H7 (cell line): Measurements from ENCODE around the gene KLHL30. TPM values are rescaled to one million over a fixed set of nuclear protein-coding genes. Genes with fewer than 3 reads are reported as not detected.
A peak's percentile ranks its signal among the peaks of the same experiment; 100 is the strongest.

Source experiments
- DNase-seq: peaks from one replicate; pipeline ENCODE4 v3.0.0; 2012
- H3K27me3 ChIP-seq: 2 replicates; pipeline ENCODE4 v1.6.0; 2011; ENCODE audit warnings: mild to moderate bottlenecking, low read length; ENCODE audit not compliant: control insufficient read depth, insufficient read depth
- H3K36me3 ChIP-seq: replicated peaks from 2 replicates; pipeline ENCODE4 v1.5.1; 2011; ENCODE audit warnings: low read length; ENCODE audit not compliant: control insufficient read depth, insufficient read depth
- H3K4me3 ChIP-seq: 2 replicates; pipeline ENCODE4 v1.5.1; 2011; ENCODE audit warnings: low read depth, mild to moderate bottlenecking, control low read depth, low read length, moderate library complexity; ENCODE audit not compliant: insufficient read depth
- total RNA-seq: library from RNA; depleted of rRNA; stranded (reverse); fragments of >200 nt; shearing (Covaris generic); gene quantifications from 2 replicates; pipeline ENCODE4 v1.2.3, GENCODE V29; 2014; rRNA removed

KLHL30 gene
- total RNA-seq = 0.04 and 0.10 TPM in 2 replicates

- H3K27me3 ChIP-seq = no peaks in the 10 kb centered on the region
- no peaks in the 10 kb centered on the region for H3K36me3 ChIP-seq
- no peak for DNase-seq
- H3K4me3 ChIP-seq = no peak within 1 kb of the TSS
Measured at GRCh38 chr2:238138331-238139195, at the start of gene KLHL30. TSS of gene KLHL30 (plus strand) at chr2:238138668. CDS start at chr2:238140755, 2,087 bp downstream.

- no peak overlapping the region for H3K4me3 ChIP-seq
- H3K27me3 ChIP-seq = no peaks in the 10 kb centered on the region
- no peak for DNase-seq
- H3K36me3 ChIP-seq = peaks cover 2% of the 10 kb centered on the region; the same call in 1 of the 2 replicates
Measured at GRCh38 chr2:238090887-238091286, 47.6 kb upstream of the KLHL30 start.

- Histone ChIP-seq H3K27me3 (no peaks in the 10 kb centered on the region), H3K36me3 (no peaks in the 10 kb centered on the region; the same call in 1 of the 2 replicates), H3K4me3 (no peak overlapping the region)
- DNase-seq = no peak
Measured at GRCh38 chr2:238091436-238092060, 46.9 kb upstream of the KLHL30 start.

- Histone ChIP-seq H3K27me3 (no peaks in the 10 kb centered on the region), H3K4me3 (no peak overlapping the region), H3K36me3 (no peaks in the 10 kb centered on the region; the same call in 1 of the 2 replicates)
- peak; percentile 49 for DNase-seq
Measured at GRCh38 chr2:238092486-238093035, 45.9 kb upstream of the KLHL30 start.

- Histone ChIP-seq H3K4me3 (no peak overlapping the region), H3K36me3 (no peaks in the 10 kb centered on the region; the same call in 1 of the 2 replicates), H3K27me3 (no peaks in the 10 kb centered on the region)
- DNase-seq = peak; percentile 63
Measured at GRCh38 chr2:238093181-238094140, 45.0 kb upstream of the KLHL30 start.

- H3K4me3 ChIP-seq = no peak overlapping the region
- DNase-seq = peak; percentile 39
- no peaks in the 10 kb centered on the region; the same call in 1 of the 2 replicates for H3K36me3 ChIP-seq
- no peaks in the 10 kb centered on the region for H3K27me3 ChIP-seq
Measured at GRCh38 chr2:238094438-238095022, 43.9 kb upstream of the KLHL30 start.

- H3K4me3 ChIP-seq = no peak overlapping the region
- H3K27me3 ChIP-seq = no peaks in the 10 kb centered on the region
- H3K36me3 ChIP-seq = no peaks in the 10 kb centered on the region; the same call in 1 of the 2 replicates
- no peak for DNase-seq
Measured at GRCh38 chr2:238095143-238095542, 43.3 kb upstream of the KLHL30 start.

GRCh38 chr2:238096311-238097011, 42.0 kb upstream of the KLHL30 start:
- Histone ChIP-seq H3K4me3 (no peak overlapping the region), H3K27me3 (no peaks in the 10 kb centered on the region), H3K36me3 (no peaks in the 10 kb centered on the region; the same call in 1 of the 2 replicates)
- peak; percentile 81 for DNase-seq

GRCh38 chr2:238097201-238097987, 41.1 kb upstream of the KLHL30 start:
- no peaks in the 10 kb centered on the region for H3K27me3 ChIP-seq
- H3K36me3 ChIP-seq = no peaks in the 10 kb centered on the region; the same call in 1 of the 2 replicates
- DNase-seq = peak; percentile 67
- no peak overlapping the region for H3K4me3 ChIP-seq

- no peaks in the 10 kb centered on the region for H3K27me3 ChIP-seq
- H3K36me3 ChIP-seq = no peaks in the 10 kb centered on the region; the same call in 1 of the 2 replicates
- no peak overlapping the region for H3K4me3 ChIP-seq
- peak; percentile 97 for DNase-seq
Measured at GRCh38 chr2:238097988-238098871, 40.2 kb upstream of the KLHL30 start.

GRCh38 chr2:238098901-238099713, 39.4 kb upstream of the KLHL30 start:
- DNase-seq = peak; percentile 39
- no peak overlapping the region for H3K4me3 ChIP-seq
- H3K36me3 ChIP-seq = no peaks in the 10 kb centered on the region; the same call in 1 of the 2 replicates
- no peaks in the 10 kb centered on the region for H3K27me3 ChIP-seq
